H9 (cell line): ENCODE measurements around the gene SMARCA2. TPM values are rescaled to one million over a fixed set of nuclear protein-coding genes. Genes with fewer than 3 reads are reported as not detected.

Experiments
- DNase-seq: peaks from one replicate; pipeline ENCODE4 v3.0.0-alpha.2; 2017
- H2AFZ ChIP-seq: one replicate; pipeline ENCODE4 v1.6.1; 2013; ENCODE audit warnings: mild to moderate bottlenecking, low read length, control low read depth, moderate library complexity
- H2AK5ac ChIP-seq: 2 replicates; pipeline ENCODE4 v1.6.1; 2013; ENCODE audit warnings: low read length, control low read depth, mixed read lengths; ENCODE audit not compliant: insufficient read length
- H2BK120ac ChIP-seq: one replicate; pipeline ENCODE4 v1.6.1; 2013; ENCODE audit warnings: low read depth, mild to moderate bottlenecking, low read length, control low read depth, inconsistent platforms; ENCODE audit not compliant: poor library complexity, severe bottlenecking
- H2BK12ac ChIP-seq: 2 replicates; pipeline ENCODE4 v1.6.1; 2013; ENCODE audit warnings: low read length, control low read depth, mixed read lengths, low read depth; ENCODE audit not compliant: insufficient read length
- H2BK15ac ChIP-seq: 2 replicates; pipeline ENCODE4 v1.6.1; 2013; ENCODE audit warnings: low read depth, low read length, control low read depth
- H2BK20ac ChIP-seq: one replicate; pipeline ENCODE4 v1.6.1; 2013; ENCODE audit warnings: low read depth, mild to moderate bottlenecking, low read length, control low read depth, inconsistent platforms; ENCODE audit not compliant: poor library complexity, severe bottlenecking
- H2BK5ac ChIP-seq: 2 replicates; pipeline ENCODE4 v1.6.1; 2013; ENCODE audit warnings: low read length, control low read depth, mixed read lengths; ENCODE audit not compliant: insufficient read length
- H3K14ac ChIP-seq: 2 replicates; pipeline ENCODE4 v1.6.1; 2013; ENCODE audit warnings: low read length, control low read depth; ENCODE audit not compliant: insufficient read depth
- H3K18ac ChIP-seq: 2 replicates; pipeline ENCODE4 v1.6.1; 2013; ENCODE audit warnings: low read depth, mild to moderate bottlenecking, mixed read lengths, low read length, control low read depth; ENCODE audit not compliant: insufficient read length
- H3K23ac ChIP-seq: 2 replicates; pipeline ENCODE4 v1.6.1; 2013; ENCODE audit warnings: low read length, control low read depth, mixed read lengths, low read depth; ENCODE audit not compliant: insufficient read length
- H3K23me2 ChIP-seq: 2 replicates; pipeline ENCODE4 v1.6.1; 2013; ENCODE audit warnings: low read depth, mild to moderate bottlenecking, mixed read lengths, low read length, control low read depth; ENCODE audit not compliant: insufficient read length, poor library complexity, severe bottlenecking
- H3K27ac ChIP-seq: 2 replicates; pipeline ENCODE4 v1.5.1; 2013; ENCODE audit warnings: low read length, control low read depth, mixed read lengths, low read depth; ENCODE audit not compliant: insufficient read length
- H3K27me3 ChIP-seq: 2 replicates; pipeline ENCODE4 v1.6.1; 2013; ENCODE audit warnings: low read length, control low read depth, inconsistent platforms; ENCODE audit not compliant: insufficient read depth
- H3K4ac ChIP-seq: 2 replicates; pipeline ENCODE4 v1.6.1; 2013; ENCODE audit warnings: low read depth, mild to moderate bottlenecking, control low read depth, inconsistent platforms, low read length, moderate library complexity
- H3K4me1 ChIP-seq: 2 replicates; pipeline ENCODE4 v1.6.1; 2013; ENCODE audit warnings: low read length, control low read depth, inconsistent platforms; ENCODE audit not compliant: insufficient read depth
- H3K4me2 ChIP-seq: 2 replicates; pipeline ENCODE4 v1.6.1; 2013; ENCODE audit warnings: low read length, control low read depth, mixed read lengths; ENCODE audit not compliant: insufficient read length, insufficient read depth
- H3K56ac ChIP-seq: 2 replicates; pipeline ENCODE4 v1.6.1; 2013; ENCODE audit warnings: low read depth, mild to moderate bottlenecking, mixed read lengths, low read length, control low read depth; ENCODE audit not compliant: insufficient read length
- H3K79me1 ChIP-seq: 2 replicates; pipeline ENCODE4 v1.6.1; 2013; ENCODE audit warnings: low read depth, mild to moderate bottlenecking, moderate library complexity, low read length, control low read depth, inconsistent platforms; ENCODE audit not compliant: insufficient read depth, poor library complexity, severe bottlenecking
- H3K79me2 ChIP-seq: 2 replicates; pipeline ENCODE4 v1.6.1; 2013; ENCODE audit warnings: low read length, control low read depth, inconsistent platforms; ENCODE audit not compliant: insufficient read depth
- H3K9ac ChIP-seq: 2 replicates; pipeline ENCODE4 v1.6.1; 2013; ENCODE audit warnings: low read length, control low read depth, mixed read lengths; ENCODE audit not compliant: insufficient read length; ENCODE audit errors: extremely low read depth
- H3K9me3 ChIP-seq: one replicate; pipeline ENCODE4 v1.6.1; 2013; ENCODE audit warnings: low read depth, low read length, inconsistent platforms; ENCODE audit not compliant: control insufficient read depth
- H3T11ph ChIP-seq: one replicate; pipeline ENCODE4 v1.6.1; 2013; ENCODE audit warnings: mild to moderate bottlenecking, low read length, control low read depth, inconsistent platforms
- H4K20me1 ChIP-seq: one replicate; pipeline ENCODE4 v1.6.1; 2013; ENCODE audit not compliant: control insufficient read depth, insufficient read length, insufficient read depth
- H4K5ac ChIP-seq: 2 replicates; pipeline ENCODE4 v1.6.1; 2013; ENCODE audit warnings: low read depth, mild to moderate bottlenecking, mixed read lengths, low read length, control low read depth; ENCODE audit not compliant: insufficient read length
- H4K8ac ChIP-seq: replicated peaks from 2 replicates; pipeline ENCODE4 v1.6.1; 2013; ENCODE audit warnings: low read length, control low read depth, mixed read lengths, low read depth; ENCODE audit not compliant: insufficient read length
- H4K91ac ChIP-seq: 2 replicates; pipeline ENCODE4 v1.6.1; 2013; ENCODE audit warnings: low read depth, mild to moderate bottlenecking, moderate library complexity, mixed read lengths, low read length, control low read depth; ENCODE audit not compliant: insufficient read length
- H3K27ac Mint-ChIP-seq, 3 experiments: 2 replicates in 2 of 3; 3 replicates in 1 of 3; pipeline ENCODE4 v1.8.0; 2020 to 2021; ENCODE audit warnings: mixed read lengths in 3 of 3, mild to moderate bottlenecking in 1 of 3, moderate library complexity in 1 of 3
- H3K27me3 Mint-ChIP-seq: 2 replicates; pipeline ENCODE4 v1.8.0; 2021; ENCODE audit warnings: low read depth, mild to moderate bottlenecking, moderate library complexity, mixed read lengths
- H3K36me3 Mint-ChIP-seq, 3 experiments: 2 replicates in 2 of 3; 3 replicates in 1 of 3; pipeline ENCODE4 v1.8.0; 2020 to 2021; ENCODE audit warnings: low read depth in 3 of 3, mixed read lengths in 3 of 3; ENCODE audit not compliant: insufficient read depth in 1 of 3
- H3K4me1 Mint-ChIP-seq, 2 experiments: 2 replicates each; pipeline ENCODE4 v1.8.0; 2020; ENCODE audit warnings: mixed read lengths in 2 of 2
- H3K4me3 Mint-ChIP-seq, 2 experiments: 2 replicates in 1 of 2; 3 replicates in 1 of 2; pipeline ENCODE4 v1.8.0; 2020 to 2021; ENCODE audit warnings: mild to moderate bottlenecking in 2 of 2, mixed read lengths in 2 of 2, moderate library complexity in 1 of 2
- H3K9me3 Mint-ChIP-seq, 2 experiments: 2 replicates in 1 of 2; 3 replicates in 1 of 2; pipeline ENCODE4 v1.8.0; 2020; ENCODE audit warnings: mild to moderate bottlenecking in 2 of 2, mixed read lengths in 2 of 2, moderate library complexity in 1 of 2
- WGBS: extraction: QIAGEN DNeasy Blood & Tissue Kit; methylation state at CpG from one replicate; pipeline ENCODE4 v1.1.7; 2013; ENCODE audit warnings: missing lambda C conversion rate, low lambda C conversion rate, mixed read lengths; ENCODE audit not compliant: insufficient read length; ENCODE audit errors: extremely low coverage; 5-methylcytosine and 5-hydroxymethylcytosine counted together
- total RNA-seq: library from RNA; stranded (reverse); gene quantifications from 2 replicates; pipeline ENCODE4 v1.2.1, GENCODE V29; 2021
- TF ChIP-seq, protein P1 (sequence below): fragments of 200-600 bp; sonication (generic); conservative IDR thresholded peaks from 3 replicates; pipeline ENCODE4 v1.8.0; 2021; ENCODE audit warnings: antibody characterized with exemption, mild to moderate bottlenecking

Gene SMARCA2
- total RNA-seq, 1 experiment from 2014 or later: 15.3 TPM

GRCh38 chr9:2134391-2134790, 119.2 kb downstream of the SMARCA2 start:
- Histone ChIP-seq H3K14ac (no peak overlapping the region), H3K9me3 (no peaks in the 10 kb centered on the region), H2BK15ac (no peak overlapping the region), H4K91ac (no peak overlapping the region), H3K4me1 (no peaks in the 10 kb centered on the region; the same call in 1 of the 2 replicates), H3K79me1 (no peaks in the 10 kb centered on the region), H4K5ac (no peak overlapping the region), H4K20me1 (no peaks in the 10 kb centered on the region), H3K4me2 (no peak overlapping the region), H3K56ac (no peak overlapping the region), H3K27ac (no peak overlapping the region), H2AK5ac (no peak overlapping the region), H2AFZ (no peak overlapping the region), H3K27me3 (no peaks in the 10 kb centered on the region), H2BK120ac (no peak overlapping the region), H2BK20ac (no peak overlapping the region), H3T11ph (no peak overlapping the region), H3K79me2 (no peaks in the 10 kb centered on the region), H3K23ac (no peak overlapping the region), H2BK5ac (no peak overlapping the region), H2BK12ac (no peak overlapping the region), H3K4ac (no peak overlapping the region), H3K9ac (no peak overlapping the region), H3K18ac (no peak overlapping the region), H4K8ac (no peak overlapping the region), H3K23me2 (no peaks in the 10 kb centered on the region)
- Mint-ChIP-seq H3K4me3 (no peak overlapping the region), H3K9me3 (no peaks in the 10 kb centered on the region; a peak in 1 of 5 replicates), H3K4me1 (peaks cover 5 to 9% of the 10 kb centered on the region in 2 experiments; a peak in 3 of 4 replicates), H3K27me3 (no peaks in the 10 kb centered on the region), H3K36me3 (peaks cover 0 to 3% (median 0%) of the 10 kb centered on the region in 3 experiments; a peak in 1 of 7 replicates), H3K27ac (peak overlapping the region in 1 of 3 experiments; percentile 3; a peak in 1 of 7 replicates)
- no CpG with 5 or more reads among the region's 2 CpGs for WGBS
- TF ChIP-seq, protein P1, sequence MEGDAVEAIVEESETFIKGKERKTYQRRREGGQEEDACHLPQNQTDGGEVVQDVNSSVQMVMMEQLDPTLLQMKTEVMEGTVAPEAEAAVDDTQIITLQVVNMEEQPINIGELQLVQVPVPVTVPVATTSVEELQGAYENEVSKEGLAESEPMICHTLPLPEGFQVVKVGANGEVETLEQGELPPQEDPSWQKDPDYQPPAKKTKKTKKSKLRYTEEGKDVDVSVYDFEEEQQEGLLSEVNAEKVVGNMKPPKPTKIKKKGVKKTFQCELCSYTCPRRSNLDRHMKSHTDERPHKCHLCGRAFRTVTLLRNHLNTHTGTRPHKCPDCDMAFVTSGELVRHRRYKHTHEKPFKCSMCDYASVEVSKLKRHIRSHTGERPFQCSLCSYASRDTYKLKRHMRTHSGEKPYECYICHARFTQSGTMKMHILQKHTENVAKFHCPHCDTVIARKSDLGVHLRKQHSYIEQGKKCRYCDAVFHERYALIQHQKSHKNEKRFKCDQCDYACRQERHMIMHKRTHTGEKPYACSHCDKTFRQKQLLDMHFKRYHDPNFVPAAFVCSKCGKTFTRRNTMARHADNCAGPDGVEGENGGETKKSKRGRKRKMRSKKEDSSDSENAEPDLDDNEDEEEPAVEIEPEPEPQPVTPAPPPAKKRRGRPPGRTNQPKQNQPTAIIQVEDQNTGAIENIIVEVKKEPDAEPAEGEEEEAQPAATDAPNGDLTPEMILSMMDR: no peak
- DNase-seq: no peak
